Vagina (tissue), 2 donors: ENCODE results near the gene NAA10.

Source experiments
- CTCF ChIP-seq, 3 experiments: fragments of 450-650 bp in 2 of 3; fragments of 200-600 bp in 1 of 3; sonication (generic) in 1 of 3; IDR thresholded peaks; one replicate each; pipeline ENCODE4 v1.5.1; 2017 to 2019; ENCODE audit warnings: antibody characterized with exemption in 3 of 3, mild to moderate bottlenecking in 2 of 3, moderate library complexity in 2 of 3
- POLR2A ChIP-seq, 2 donors: fragments of 450-650 bp; IDR thresholded peaks; one replicate each; pipeline ENCODE4 v1.6.1; 2017; ENCODE audit warnings: antibody characterized with exemption in 2 of 2, mild to moderate bottlenecking in 2 of 2, moderate library complexity in 2 of 2
- POLR2AphosphoS5 ChIP-seq, 2 donors: sonication (generic); formaldehyde crosslinking; IDR thresholded peaks; one replicate each; pipeline ENCODE4 v1.9.0; 2017; ENCODE audit warnings: antibody characterized with exemption in 2 of 2, mild to moderate bottlenecking in 2 of 2, low read depth in 1 of 2; ENCODE audit not compliant: insufficient read depth in 1 of 2

- no peak for TF ChIP-seq CTCF (IDR thresholded peaks at IDR 0.05)
- TF ChIP-seq POLR2A (IDR thresholded peaks at IDR 0.05): no peak
- TF ChIP-seq POLR2AphosphoS5 (IDR thresholded peaks at IDR 0.05; ENCODE audit: insufficient read depth in 1 of 2, low read depth in 1 of 2): no peak
These were observed 27.4 kb downstream of the NAA10 start for GRCh38 chrX:153907456-153907855.
